Spleen (tissue), 11 donors: ENCODE measurements around the gene PIK3CB. TPM values are rescaled to one million over a fixed set of nuclear protein-coding genes. Genes with fewer than 3 reads are reported as not detected.
"Not testable (repeated sequence)": the region's sequence is repeated elsewhere in the genome, so short reads cannot be mapped to it uniquely, and the experiment has no call there.

Source experiments
- DNase-seq: peaks from one replicate; pipeline ENCODE4 v3.0.0-alpha.2; 2020
- H3K27ac ChIP-seq, 8 donors: fragments of 200-600 bp; sonication (generic) in 7 of 8; 1 replicate in 4 of 8; 2 replicates in 4 of 8; pipeline versions ENCODE4 v1.5.0 to v1.8.0; 2016 to 2021; ENCODE audit warnings: inconsistent platforms in 4 of 8, mild to moderate bottlenecking in 4 of 8, moderate library complexity in 1 of 8
- H3K27me3 ChIP-seq, 7 donors: fragments of 200-600 bp; sonication (generic) in 6 of 7; replicated peaks in 1 of 7; 1 replicate in 4 of 7; 2 replicates in 3 of 7; pipeline versions ENCODE4 v1.5.0 to v1.8.0; 2016 to 2021; ENCODE audit warnings: inconsistent platforms in 3 of 7, mild to moderate bottlenecking in 1 of 7
- H3K36me3 ChIP-seq, 6 donors: fragments of 200-600 bp; sonication (generic) in 5 of 6; 1 replicate in 4 of 6; 2 replicates in 2 of 6; pipeline versions ENCODE4 v1.5.0 to v1.8.0; 2016 to 2021; ENCODE audit warnings: inconsistent platforms in 2 of 6
- H3K4me1 ChIP-seq, 6 donors: fragments of 200-600 bp; sonication (generic) in 5 of 6; 1 replicate in 3 of 6; 2 replicates in 3 of 6; pipeline versions ENCODE4 v1.5.0 to v1.8.0; 2016 to 2021; ENCODE audit warnings: inconsistent platforms in 3 of 6
- H3K4me3 ChIP-seq, 8 donors: fragments of 200-600 bp; sonication (generic) in 7 of 8; 1 replicate in 4 of 8; 2 replicates in 4 of 8; pipeline versions ENCODE4 v1.5.0 to v1.8.0; 2016 to 2021; ENCODE audit warnings: inconsistent platforms in 4 of 8, mild to moderate bottlenecking in 4 of 8, moderate library complexity in 2 of 8
- H3K9me3 ChIP-seq, 8 donors: fragments of 200-600 bp; sonication (generic) in 7 of 8; 1 replicate in 4 of 8; 2 replicates in 4 of 8; pipeline versions ENCODE4 v1.5.0 to v1.8.0; 2016 to 2021; ENCODE audit warnings: inconsistent platforms in 4 of 8
- CTCF ChIP-seq, 11 experiments: fragments of 200-600 bp in 7 of 11; fragments of 450-650 bp in 4 of 11; sonication (generic) in 4 of 11; IDR thresholded peaks in 8 of 11; conservative IDR thresholded peaks in 3 of 11; 1 replicate in 7 of 11; 2 replicates in 4 of 11; pipeline versions ENCODE4 v1.4.0 to v1.8.0; 2016 to 2021; ENCODE audit warnings: antibody characterized with exemption in 11 of 11, inconsistent platforms in 4 of 11, mild to moderate bottlenecking in 1 of 11
- POLR2A ChIP-seq, 3 donors: fragments of 450-650 bp; IDR thresholded peaks; one replicate each; pipeline ENCODE4 v1.5.1; 2017; ENCODE audit warnings: antibody characterized with exemption in 3 of 3, mild to moderate bottlenecking in 1 of 3
- POLR2AphosphoS5 ChIP-seq, 3 donors: sonication (generic); formaldehyde crosslinking; IDR thresholded peaks; one replicate each; pipeline ENCODE4 v1.5.1; 2017; ENCODE audit warnings: antibody characterized with exemption in 3 of 3
- WGBS, 5 donors: extraction: QIAGEN DNeasy Blood & Tissue Kit in 3 of 5; methylation state at CpG; one replicate each; pipeline versions ENCODE4 v1.1.5 to v1.1.7; 2013 to 2018; 5-methylcytosine and 5-hydroxymethylcytosine counted together
- intact Hi-C: fragments of 100-400 bp; cut with DNase I; formaldehyde crosslinking; loops from one replicate; pipeline ENCODE4 v1.15.0; 2023; ENCODE audit warnings: low total_unique reads
- polyA plus RNA-seq, 3 donors: library from polyadenylated mRNA; stranded (reverse); fragments of 200-250 nt; gene quantifications; one replicate each; pipeline ENCODE4 v1.2.1, GENCODE V29; 2013
- total RNA-seq, 7 donors: library from RNA; depleted of rRNA in 3 of 7; stranded (reverse); fragments of >200 nt in 3 of 7; fragmentation: NEBNext Ultra II Directional in 4 of 7; extraction: Animal tissue kit (Norgen Biotek cat#: 25700) in 4 of 7; gene quantifications; one replicate each; pipeline versions ENCODE4 v1.1.0 to v1.2.1, GENCODE V29; 2016 to 2021
- donor health status: healthy with polysubstance abuse.
- donor health status: DM: no; HTN: no; CAD: no; lungs with moderate emphysema.
- donor health status: DM: no; HTN: no; CAD: no.
- donor health status: Bipolar disorder and iron deficiency.
- donor health status: healthy.
- donor health status: DM: no; HTN: no; CAD: no.
- donor health status: DM: yes; HTN: yes; CAD: no.

PIK3CB gene
- total and polyA plus RNA-seq, 10 donors = 4.6 to 43.8 (median 34.4) TPM

DNA sequence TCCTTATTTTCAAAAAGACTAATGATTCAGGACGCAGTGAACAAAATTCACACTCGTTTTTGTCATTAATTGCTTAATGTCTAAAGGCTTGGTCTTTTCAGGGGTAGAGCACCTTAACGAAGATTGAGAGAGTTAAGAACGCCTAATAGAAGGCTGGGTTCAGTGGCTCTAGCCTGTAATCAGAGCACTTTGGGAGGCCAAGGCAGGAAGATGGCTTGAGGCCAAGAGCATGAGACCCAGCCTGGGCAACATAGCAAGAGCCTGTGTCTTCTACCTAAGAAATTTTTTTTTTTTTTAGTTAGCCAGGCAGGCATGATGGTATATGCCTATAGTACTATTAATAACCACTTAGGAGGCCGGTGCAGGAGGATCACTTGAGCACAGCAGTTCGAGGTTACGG is 7.5 kb downstream of the PIK3CB start:
- H3K4me1 ChIP-seq = peaks cover 0 to 33% (median 4%) of the 10 kb centered on the region in 6 donors
- intact Hi-C loops = no loop called here
- TF ChIP-seq CTCF (IDR thresholded peaks at IDR 0.05 in 8 of 11, conservative IDR thresholded peaks at IDR 0.05 in 3 of 11) (no peak), POLR2A (IDR thresholded peaks at IDR 0.05) (no peak), POLR2AphosphoS5 (IDR thresholded peaks at IDR 0.05) (no peak)
- H3K27me3 ChIP-seq = no peaks in the 10 kb centered on the region
- H3K4me3 ChIP-seq = no peak overlapping the region
- H3K27ac ChIP-seq = no peak overlapping the region
- peaks cover 0 to 14% (median 0%) of the 10 kb centered on the region in 6 donors for H3K36me3 ChIP-seq
- no peak for DNase-seq
- no peaks in the 10 kb centered on the region for H3K9me3 ChIP-seq
- 81 to 92% (median 85%) methylated on average over 7 of the region's 7 CpGs for WGBS, 5 donors

- TF ChIP-seq CTCF (IDR thresholded peaks at IDR 0.05 in 8 of 11, conservative IDR thresholded peaks at IDR 0.05 in 3 of 11) (no peak), POLR2A (IDR thresholded peaks at IDR 0.05) (no peak), POLR2AphosphoS5 (IDR thresholded peaks at IDR 0.05) (no peak)
- no peak overlapping the region for H3K4me3 ChIP-seq
- no peak for DNase-seq
- no peaks in the 10 kb centered on the region for H3K9me3 ChIP-seq
- WGBS, 5 donors = 52 to 78% (median 68%) methylated on average over 2 of the region's 2 CpGs
- no peaks in the 10 kb centered on the region for H3K27me3 ChIP-seq
- intact Hi-C loops = no loop called here
- H3K36me3 ChIP-seq = peaks cover 0 to 21% (median 0%) of the 10 kb centered on the region in 6 donors
- H3K4me1 ChIP-seq = peaks cover 0 to 27% (median 2%) of the 10 kb centered on the region in 6 donors
- no peak overlapping the region for H3K27ac ChIP-seq
These were observed 9.4 kb downstream of the PIK3CB start for GRCh38 chr3:138825336-138825735.

DNA sequence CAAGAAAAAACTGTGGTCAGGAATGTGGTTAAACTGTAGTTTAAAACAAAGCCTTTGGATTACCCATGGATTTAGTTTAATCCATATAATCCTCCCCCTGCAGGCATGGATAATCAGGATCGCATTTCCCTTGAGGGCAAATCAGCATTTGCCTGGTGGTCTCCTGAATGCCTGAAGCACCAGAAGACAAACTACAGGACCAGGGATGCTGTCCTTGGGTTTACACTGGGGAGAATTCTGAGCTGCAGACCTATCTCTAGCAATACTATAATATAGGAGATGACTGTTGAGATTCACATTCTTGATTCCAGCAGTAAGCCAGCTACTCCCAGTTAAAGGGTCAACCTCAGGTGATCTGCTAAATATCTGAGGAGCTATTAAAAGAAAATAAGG is 10.6 kb downstream of the PIK3CB start:
- H3K27ac ChIP-seq = no peak overlapping the region
- H3K9me3 ChIP-seq = no peaks in the 10 kb centered on the region
- peaks cover 0 to 22% (median 3%) of the 10 kb centered on the region in 6 donors for H3K4me1 ChIP-seq
- no peaks in the 10 kb centered on the region for H3K27me3 ChIP-seq
- no peak for DNase-seq
- TF ChIP-seq POLR2AphosphoS5 (IDR thresholded peaks at IDR 0.05) = no peak
- no peak for TF ChIP-seq POLR2A (IDR thresholded peaks at IDR 0.05)
- no peak for TF ChIP-seq CTCF (IDR thresholded peaks at IDR 0.05 in 8 of 11, conservative IDR thresholded peaks at IDR 0.05 in 3 of 11)
- intact Hi-C loops = no loop called here
- no peak overlapping the region for H3K4me3 ChIP-seq
- H3K36me3 ChIP-seq = peaks cover 0 to 25% (median 0%) of the 10 kb centered on the region in 6 donors
- WGBS, 5 donors = 94 to 100% (median 96%) methylated on average over 1 of the region's 1 CpG

GRCh38 chr3:138820379-138820778 is 14.3 kb downstream of the PIK3CB start:
- H3K27me3 ChIP-seq, H3K9me3 ChIP-seq, intact Hi-C loops, DNase-seq, H3K27ac ChIP-seq, H3K4me3 ChIP-seq: not testable (repeated sequence)
- WGBS, 5 donors = 89 to 98% (median 93%) methylated on average over 4 of the region's 4 CpGs
- peaks cover 0 to 17% (median 0%) of the 10 kb centered on the region in 6 donors for H3K36me3 ChIP-seq
- peaks cover 0 to 34% (median 23%) of the 10 kb centered on the region in 6 donors for H3K4me1 ChIP-seq
